Esophagus (tissue), 2 donors: ENCODE measurements around the gene BCKDK. TPM values are rescaled to one million over a fixed set of nuclear protein-coding genes. Genes with fewer than 3 reads are reported as not detected.
A peak's percentile ranks its signal among the peaks of the same experiment; 100 is the strongest.
"Not testable (repeated sequence)": the region's sequence is repeated elsewhere in the genome, so short reads cannot be mapped to it uniquely, and the experiment has no call there.

Experiments
- H3K27ac ChIP-seq, 2 donors: one replicate each; pipeline ENCODE4 v1.5.1; 2013; ENCODE audit warnings: low read depth in 2 of 2, mild to moderate bottlenecking in 2 of 2, inconsistent platforms in 1 of 2, low read length in 1 of 2, moderate library complexity in 1 of 2
- H3K27me3 ChIP-seq, 2 donors: one replicate each; pipeline ENCODE4 v1.6.1; 2013; ENCODE audit warnings: low read length in 2 of 2, control low read depth in 1 of 2, mild to moderate bottlenecking in 1 of 2; ENCODE audit not compliant: insufficient read depth in 2 of 2, control insufficient read depth in 1 of 2
- H3K36me3 ChIP-seq, 2 donors: one replicate each; pipeline ENCODE4 v1.6.1; 2013; ENCODE audit warnings: low read length in 1 of 2; ENCODE audit not compliant: control insufficient read depth in 2 of 2, insufficient read depth in 2 of 2
- H3K4me1 ChIP-seq, 2 donors: one replicate each; pipeline ENCODE4 v1.6.1; 2013; ENCODE audit warnings: low read length in 1 of 2; ENCODE audit not compliant: control insufficient read depth in 2 of 2, insufficient read depth in 2 of 2
- H3K4me3 ChIP-seq, 2 donors: one replicate each; pipeline ENCODE4 v1.5.1; 2013; ENCODE audit warnings: low read length in 2 of 2, mild to moderate bottlenecking in 2 of 2, low read depth in 1 of 2, moderate library complexity in 1 of 2
- H3K9me3 ChIP-seq, 2 donors: one replicate each; pipeline ENCODE4 v1.6.1; 2013; ENCODE audit warnings: mild to moderate bottlenecking in 2 of 2, low read depth in 1 of 2, low read length in 1 of 2, moderate library complexity in 1 of 2; ENCODE audit not compliant: control insufficient read depth in 2 of 2, insufficient read depth in 1 of 2
- WGBS, 2 donors: extraction: QIAGEN DNeasy Blood & Tissue Kit; methylation state at CpG; one replicate each; pipeline ENCODE4 v1.1.7; 2013; 5-methylcytosine and 5-hydroxymethylcytosine counted together
- polyA plus RNA-seq, 2 donors: library from polyadenylated mRNA; stranded (reverse); fragments of 200-250 nt; gene quantifications; one replicate each; pipeline ENCODE4 v1.2.3, GENCODE V29; 2013
- donor health status: healthy with polysubstance abuse.
- donor health status: Bipolar disorder and iron deficiency.

The BCKDK gene
- polyA plus RNA-seq, 2 donors, result 13.0 to 23.1 TPM

GRCh38 chr16:31092330-31092729, 15.9 kb upstream of the BCKDK start:
- no peak overlapping the region for H3K4me3 ChIP-seq
- peaks cover 0 to 16% of the 10 kb centered on the region in 2 donors for H3K36me3 ChIP-seq
- no peaks in the 10 kb centered on the region for H3K27me3 ChIP-seq
- 93 to 95% methylated on average over 5 of the region's 5 CpGs for WGBS, 2 donors
- H3K9me3 ChIP-seq, result no peaks in the 10 kb centered on the region
- no peak overlapping the region for H3K27ac ChIP-seq
- H3K4me1 ChIP-seq, result peaks cover 0 to 4% of the 10 kb centered on the region in 2 donors

GRCh38 chr16:31093132-31093703, 15.0 kb upstream of the BCKDK start:
- H3K27ac ChIP-seq, result no peak overlapping the region

GRCh38 chr16:31094088-31094423, 14.1 kb upstream of the BCKDK start:
- Histone ChIP-seq H3K4me1 (peaks cover 0 to 4% of the 10 kb centered on the region in 2 donors), H3K27me3 (no peaks in the 10 kb centered on the region), H3K9me3 (no peaks in the 10 kb centered on the region), H3K27ac (peak overlapping the region; percentile 90 to 97), H3K36me3 (peaks cover 0 to 12% of the 10 kb centered on the region in 2 donors), H3K4me3 (peak overlapping the region; percentile 64 to 89)
- whole genome bisulfite sequencing, 2 donors, result 1% methylated on average over 20 of the region's 20 CpGs

More at GRCh38 chr16:31093132-31093703, 15.0 kb upstream of the BCKDK start:
- WGBS, 2 donors, result 36 to 37% methylated on average over 17 of the region's 17 CpGs
- H3K4me1 ChIP-seq, result peaks cover 0 to 4% of the 10 kb centered on the region in 2 donors
- H3K36me3 ChIP-seq, result peaks cover 0 to 16% of the 10 kb centered on the region in 2 donors
- H3K27me3 ChIP-seq, result no peaks in the 10 kb centered on the region
- no peaks in the 10 kb centered on the region for H3K9me3 ChIP-seq
- H3K4me3 ChIP-seq, result no peak overlapping the region

GRCh38 chr16:31094424-31095120, 13.6 kb upstream of the BCKDK start, which contains the start of gene VKORC1:
VKORC1 (minus strand) TSS chr16:31094797; CDS start chr16:31094729, 68 bp downstream.
- Histone ChIP-seq H3K4me1 (peaks cover 0 to 4% of the 10 kb centered on the region in 2 donors), H3K36me3 (peaks cover 0 to 10% of the 10 kb centered on the region in 2 donors), H3K27me3 (no peaks in the 10 kb centered on the region), H3K9me3 (no peaks in the 10 kb centered on the region), H3K27ac (peak within 1 kb of the TSS; percentile 90 to 97), H3K4me3 (peak within 1 kb of the TSS; percentile 64 to 89)
- 0% methylated on average over 69 of the region's 69 CpGs for WGBS, 2 donors

- H3K4me3 ChIP-seq, result no peak overlapping the region
- no peaks in the 10 kb centered on the region for H3K27me3 ChIP-seq
- no peaks in the 10 kb centered on the region for H3K4me1 ChIP-seq
- H3K9me3 ChIP-seq, result no peaks in the 10 kb centered on the region
- H3K36me3 ChIP-seq, result no peaks in the 10 kb centered on the region
- 65 to 68% methylated on average over 4 of the region's 4 CpGs for WGBS, 2 donors
- no peak overlapping the region for H3K27ac ChIP-seq
Measured at GRCh38 chr16:31099860-31100638, 8.1 kb upstream of the BCKDK start.

GRCh38 chr16:31100876-31101641, 7.1 kb upstream of the BCKDK start:
- H3K9me3 ChIP-seq, H3K36me3 ChIP-seq, H3K4me3 ChIP-seq, H3K27me3 ChIP-seq, H3K4me1 ChIP-seq, H3K27ac ChIP-seq: not testable (repeated sequence)
- WGBS, 2 donors, result 84 to 88% methylated on average over 13 of the region's 13 CpGs

GRCh38 chr16:31105677-31106213, 2.4 kb upstream of the BCKDK start:
- Histone ChIP-seq H3K27me3 (no peaks in the 10 kb centered on the region), H3K4me3 (no peak overlapping the region), H3K9me3 (no peaks in the 10 kb centered on the region), H3K27ac (peak overlapping the region in 1 of 2 donors; percentile 8), H3K36me3 (peaks cover 6 to 12% of the 10 kb centered on the region in 2 donors), H3K4me1 (peaks cover 3 to 15% of the 10 kb centered on the region in 2 donors)
- WGBS, 2 donors, result 12 to 15% methylated on average over 32 to 33 of the region's 33 CpGs

- H3K9me3 ChIP-seq, result no peaks in the 10 kb centered on the region
- H3K36me3 ChIP-seq, result peaks cover 7 to 21% of the 10 kb centered on the region in 2 donors
- no peak overlapping the region for H3K4me3 ChIP-seq
- H3K27me3 ChIP-seq, result no peaks in the 10 kb centered on the region
- peak overlapping the region in 1 of 2 donors; percentile 6 for H3K27ac ChIP-seq
- H3K4me1 ChIP-seq, result peaks cover 3 to 21% of the 10 kb centered on the region in 2 donors
- 89 to 90% methylated on average over 28 of the region's 28 CpGs for WGBS, 2 donors
Measured at GRCh38 chr16:31106509-31107464, 1.4 kb upstream of the BCKDK start.
